ENCODE measurements around the gene TNS3.

GRCh38 chr7:47481541-47482012, 100.3 kb downstream of the TNS3 start:
- no peak for TF ChIP-seq CTCF (IDR thresholded peaks at IDR 0.05)
- TF ChIP-seq EP300 (IDR thresholded peaks at IDR 0.05), result no peak
